Kidney epithelial cell (primary cell): ENCODE measurements around the gene ZDHHC16. TPM values are rescaled to one million over a fixed set of nuclear protein-coding genes. Genes with fewer than 3 reads are reported as not detected.
A peak's percentile ranks its signal among the peaks of the same experiment; 100 is the strongest.
"Not testable (repeated sequence)": the region's sequence is repeated elsewhere in the genome, so short reads cannot be mapped to it uniquely, and the experiment has no call there.

Experiments used
- DNase-seq: peaks from one replicate; pipeline ENCODE4 v3.0.0-alpha.2; 2010; ENCODE audit warnings: low read depth
- H3K27me3 ChIP-seq: 2 replicates; pipeline ENCODE4 v1.6.0; 2011; ENCODE audit warnings: low read length; ENCODE audit not compliant: control insufficient read depth, insufficient read depth
- H3K36me3 ChIP-seq: 2 replicates; pipeline ENCODE4 v1.5.1; 2011; ENCODE audit warnings: low read length; ENCODE audit not compliant: control insufficient read depth, insufficient read depth
- H3K4me3 ChIP-seq: 2 replicates; pipeline ENCODE4 v1.5.1; 2011; ENCODE audit warnings: low read depth, mild to moderate bottlenecking, control low read depth, low read length
- CTCF ChIP-seq: IDR thresholded peaks from 2 replicates; pipeline ENCODE4 v1.5.1; 2011; ENCODE audit warnings: mild to moderate bottlenecking, moderate library complexity, low read length, control low read depth, inconsistent platforms; ENCODE audit not compliant: insufficient read depth, poor library complexity, severe bottlenecking
- total RNA-seq: library from RNA; depleted of rRNA; stranded (reverse); fragments of >200 nt; gene quantifications from 2 replicates; pipeline ENCODE4 v1.2.3, GENCODE V29; 2015

Gene ZDHHC16
- total RNA-seq, 1 donor from 2014 or later = 42.4 TPM

- Histone ChIP-seq H3K36me3 (no peaks in the 10 kb centered on the region), H3K27me3 (no peaks in the 10 kb centered on the region), H3K4me3 (no peak overlapping the region)
- no peak for DNase-seq
- TF ChIP-seq CTCF = no peak
These were observed 33.1 kb upstream of the ZDHHC16 start for GRCh38 chr10:97412891-97413304.

GRCh38 chr10:97416565-97416964 lies 29.4 kb upstream of the ZDHHC16 start:
- H3K4me3 ChIP-seq = no peak overlapping the region
- H3K36me3 ChIP-seq = no peaks in the 10 kb centered on the region
- TF ChIP-seq CTCF = no peak
- no peaks in the 10 kb centered on the region for H3K27me3 ChIP-seq
- no peak for DNase-seq

- DNase-seq, H3K27me3 ChIP-seq, H3K4me3 ChIP-seq, H3K36me3 ChIP-seq: not testable (repeated sequence)
These were observed 22.2 kb upstream of the ZDHHC16 start for GRCh38 chr10:97423757-97424098.

GRCh38 chr10:97425964-97426775 lies 19.8 kb upstream of the ZDHHC16 start, which contains the start of gene PGAM1:
Gene PGAM1 (plus strand): TSS chr10:97426191. CDS start chr10:97426308, 117 bp downstream.
- peak; percentile 73 for TF ChIP-seq CTCF
- Histone ChIP-seq H3K27me3 (no peaks in the 10 kb centered on the region), H3K36me3 (no peaks in the 10 kb centered on the region), H3K4me3 (peak within 1 kb of the TSS; percentile 70)
- DNase-seq = no peak

- DNase-seq = no peak
- Histone ChIP-seq H3K27me3 (no peaks in the 10 kb centered on the region), H3K4me3 (peak overlapping the region; percentile 70), H3K36me3 (no peaks in the 10 kb centered on the region)
- TF ChIP-seq CTCF = no peak
These were observed 19.0 kb upstream of the ZDHHC16 start for GRCh38 chr10:97426776-97427570.

- Histone ChIP-seq H3K27me3 (no peaks in the 10 kb centered on the region), H3K36me3 (no peaks in the 10 kb centered on the region), H3K4me3 (peak overlapping the region; percentile 70)
- no peak for TF ChIP-seq CTCF
- DNase-seq = no peak
These were observed 18.3 kb upstream of the ZDHHC16 start for GRCh38 chr10:97427571-97428179.
